Breast epithelium (tissue), 4 donors: ENCODE measurements around the gene CTNNA2. TPM values are rescaled to one million over a fixed set of nuclear protein-coding genes. Genes with fewer than 3 reads are reported as not detected.

Experiments
- DNase-seq, 2 donors: peaks; one replicate each; pipeline ENCODE4 v3.0.0-alpha.2; 2019; ENCODE audit warnings: low spot score in 2 of 2
- H3K27ac ChIP-seq, 2 donors: fragments of 200-600 bp; sonication (generic) in 1 of 2; one replicate each; pipeline ENCODE4 v1.5.1; 2016 to 2019; ENCODE audit warnings: mild to moderate bottlenecking in 1 of 2
- H3K27me3 ChIP-seq, 2 donors: fragments of 200-600 bp; sonication (generic) in 1 of 2; one replicate each; pipeline versions ENCODE4 v1.5.1 to v1.6.0; 2017 to 2019; ENCODE audit warnings: control low read depth in 1 of 2, mild to moderate bottlenecking in 1 of 2
- H3K36me3 ChIP-seq: fragments of 200-600 bp; one replicate; pipeline ENCODE4 v1.5.1; 2019
- H3K4me1 ChIP-seq, 2 donors: fragments of 200-600 bp; sonication (generic); one replicate each; pipeline ENCODE4 v1.5.1; 2016 to 2019; ENCODE audit warnings: control low read depth in 1 of 2
- H3K4me3 ChIP-seq, 3 donors: fragments of 200-600 bp; sonication (generic); 1 replicate in 2 of 3; 2 replicates in 1 of 3; pipeline ENCODE4 v1.5.1; 2016 to 2019; ENCODE audit warnings: mild to moderate bottlenecking in 3 of 3, moderate library complexity in 2 of 3
- H3K9me3 ChIP-seq, 2 donors: fragments of 200-600 bp; sonication (generic) in 1 of 2; one replicate each; pipeline ENCODE4 v1.5.1; 2016 to 2019; ENCODE audit warnings: control low read depth in 1 of 2
- CTCF ChIP-seq, 3 donors: fragments of 450-650 bp; IDR thresholded peaks; one replicate each; pipeline ENCODE4 v1.5.1; 2016 to 2017; ENCODE audit warnings: antibody characterized with exemption in 3 of 3, mild to moderate bottlenecking in 3 of 3, moderate library complexity in 3 of 3
- POLR2A ChIP-seq: fragments of 450-650 bp; IDR thresholded peaks from one replicate; pipeline ENCODE4 v1.6.1; 2016; ENCODE audit warnings: antibody characterized with exemption, mild to moderate bottlenecking, moderate library complexity
- POLR2AphosphoS5 ChIP-seq, 3 donors: sonication (generic); formaldehyde crosslinking; IDR thresholded peaks; one replicate each; pipeline ENCODE4 v1.6.1; 2017; ENCODE audit warnings: antibody characterized with exemption in 3 of 3
- intact Hi-C: fragments of 100-400 bp; cut with DNase I; formaldehyde crosslinking; loops from one replicate; pipeline ENCODE4 v1.15.1; 2023; ENCODE audit warnings: low total_unique reads
- total RNA-seq, 3 donors: library from RNA; depleted of rRNA; stranded (reverse); fragments of >200 nt; gene quantifications; one replicate each; pipeline ENCODE4 v1.1.0, GENCODE V29; 2016

Gene CTNNA2
- total RNA-seq, 3 donors from 2014 or later: 0.16 TPM; not detected in 2

- intact Hi-C loops: no loop called here
These were observed 447.2 kb downstream of the CTNNA2 start for GRCh38 chr2:79960035-79960434.

GRCh38 chr2:79960519-79960918 is 447.7 kb downstream of the CTNNA2 start:
- H3K36me3 ChIP-seq: no peaks in the 10 kb centered on the region
- H3K27ac ChIP-seq: no peak overlapping the region
- H3K9me3 ChIP-seq: no peaks in the 10 kb centered on the region
- H3K27me3 ChIP-seq: no peaks in the 10 kb centered on the region
- no peaks in the 10 kb centered on the region for H3K4me1 ChIP-seq
- no peak overlapping the region for H3K4me3 ChIP-seq
- intact Hi-C loops: no loop called here
- TF ChIP-seq POLR2AphosphoS5 (IDR thresholded peaks at IDR 0.05): no peak
- TF ChIP-seq POLR2A: no peak
- TF ChIP-seq CTCF (IDR thresholded peaks at IDR 0.05): no peak
- DNase-seq: no peak

More at GRCh38 chr2:79960035-79960434, 447.2 kb downstream of the CTNNA2 start:
- no peak for TF ChIP-seq POLR2AphosphoS5 (IDR thresholded peaks at IDR 0.05)
- no peak for TF ChIP-seq POLR2A
- DNase-seq: no peak
- Histone ChIP-seq H3K27ac (no peak overlapping the region), H3K9me3 (no peaks in the 10 kb centered on the region), H3K4me1 (no peaks in the 10 kb centered on the region), H3K27me3 (no peaks in the 10 kb centered on the region), H3K36me3 (no peaks in the 10 kb centered on the region), H3K4me3 (no peak overlapping the region)

- Histone ChIP-seq H3K4me3 (no peak overlapping the region), H3K9me3 (no peaks in the 10 kb centered on the region), H3K27ac (no peak overlapping the region), H3K36me3 (no peaks in the 10 kb centered on the region), H3K27me3 (no peaks in the 10 kb centered on the region), H3K4me1 (no peaks in the 10 kb centered on the region)
- TF ChIP-seq POLR2AphosphoS5 (IDR thresholded peaks at IDR 0.05) (no peak), POLR2A (no peak), CTCF (IDR thresholded peaks at IDR 0.05) (no peak)
- intact Hi-C loops: no loop called here
- DNase-seq: no peak
These were observed 452.1 kb downstream of the CTNNA2 start for GRCh38 chr2:79964966-79965365.

GRCh38 chr2:79966369-79966768 is 453.5 kb downstream of the CTNNA2 start:
- TF ChIP-seq POLR2AphosphoS5 (IDR thresholded peaks at IDR 0.05) (no peak), POLR2A (no peak), CTCF (IDR thresholded peaks at IDR 0.05) (no peak)
- Histone ChIP-seq H3K4me3 (no peak overlapping the region), H3K36me3 (no peaks in the 10 kb centered on the region), H3K9me3 (no peaks in the 10 kb centered on the region), H3K27me3 (no peaks in the 10 kb centered on the region), H3K27ac (no peak overlapping the region), H3K4me1 (no peaks in the 10 kb centered on the region)
- intact Hi-C loops: no loop called here
- no peak for DNase-seq

GRCh38 chr2:79966882-79967281 is 454.0 kb downstream of the CTNNA2 start:
- Histone ChIP-seq H3K36me3 (no peaks in the 10 kb centered on the region), H3K4me3 (no peak overlapping the region), H3K9me3 (no peaks in the 10 kb centered on the region), H3K27ac (no peak overlapping the region), H3K4me1 (no peaks in the 10 kb centered on the region), H3K27me3 (no peaks in the 10 kb centered on the region)
- intact Hi-C loops: no loop called here
- TF ChIP-seq CTCF (IDR thresholded peaks at IDR 0.05): no peak
- no peak for TF ChIP-seq POLR2AphosphoS5 (IDR thresholded peaks at IDR 0.05)
- no peak for DNase-seq

- H3K27me3 ChIP-seq: no peaks in the 10 kb centered on the region
- no peak for TF ChIP-seq POLR2A
- no peak for TF ChIP-seq POLR2AphosphoS5 (IDR thresholded peaks at IDR 0.05)
- TF ChIP-seq CTCF (IDR thresholded peaks at IDR 0.05): no peak
- no peak for DNase-seq
These were observed 459.0 kb downstream of the CTNNA2 start for GRCh38 chr2:79971807-79972206.

More at GRCh38 chr2:79971807-79972206, 459.0 kb downstream of the CTNNA2 start:
- H3K4me1 ChIP-seq: no peaks in the 10 kb centered on the region
- no peak overlapping the region for H3K27ac ChIP-seq
- intact Hi-C loops: no loop called here
- no peaks in the 10 kb centered on the region for H3K9me3 ChIP-seq
- no peak overlapping the region for H3K4me3 ChIP-seq
- H3K36me3 ChIP-seq: no peaks in the 10 kb centered on the region
